HK-2 (cell line): ENCODE results near the gene FBXO4.
"Not testable (repeated sequence)": the region's sequence is repeated elsewhere in the genome, so short reads cannot be mapped to it uniquely, and the experiment has no call there.

Experiments used
- DNase-seq: peaks from one replicate; pipeline ENCODE4 v3.0.0-alpha.2; 2018; ENCODE audit not compliant: unreplicated experiment

FBXO4 gene

DNA sequence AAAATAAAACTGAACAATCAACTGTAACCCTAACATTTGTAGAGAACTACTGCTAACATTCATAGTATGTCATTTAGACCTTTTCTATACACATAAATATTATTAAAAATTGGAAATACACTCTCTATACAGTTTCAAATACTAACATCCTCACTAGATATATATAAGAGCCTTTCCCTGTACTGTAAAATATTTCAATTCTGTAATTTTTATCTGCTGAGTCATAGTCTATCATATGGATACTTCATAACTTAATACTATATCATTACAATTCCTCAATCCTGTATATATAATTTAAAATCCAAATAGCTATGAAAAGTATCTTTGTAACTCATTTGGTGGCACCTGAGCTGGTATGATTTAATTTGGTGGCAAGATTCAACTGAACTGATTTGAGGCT, 55.8 kb downstream of the FBXO4 start:
- no peak for DNase-seq

DNA sequence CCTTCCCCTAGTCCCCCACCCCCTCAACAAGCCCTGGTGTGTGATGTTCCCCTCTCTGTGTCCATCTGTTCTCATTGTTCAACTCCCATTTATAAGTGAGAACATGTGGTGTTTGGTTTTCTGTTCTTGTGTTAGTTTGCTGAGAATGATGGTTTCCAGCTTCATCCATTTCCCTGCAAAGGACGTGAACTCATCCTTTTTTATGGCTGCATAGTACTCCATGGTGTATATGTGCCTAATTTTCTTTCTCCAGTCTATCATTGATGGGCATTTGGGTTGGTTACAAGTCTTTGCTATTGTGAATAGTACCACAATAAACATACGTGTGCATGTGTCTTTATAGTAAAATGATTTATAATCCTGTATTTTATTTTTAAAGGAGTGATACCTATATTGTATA, 57.8 kb downstream of the FBXO4 start:
- not testable (repeated sequence) for DNase-seq

DNA sequence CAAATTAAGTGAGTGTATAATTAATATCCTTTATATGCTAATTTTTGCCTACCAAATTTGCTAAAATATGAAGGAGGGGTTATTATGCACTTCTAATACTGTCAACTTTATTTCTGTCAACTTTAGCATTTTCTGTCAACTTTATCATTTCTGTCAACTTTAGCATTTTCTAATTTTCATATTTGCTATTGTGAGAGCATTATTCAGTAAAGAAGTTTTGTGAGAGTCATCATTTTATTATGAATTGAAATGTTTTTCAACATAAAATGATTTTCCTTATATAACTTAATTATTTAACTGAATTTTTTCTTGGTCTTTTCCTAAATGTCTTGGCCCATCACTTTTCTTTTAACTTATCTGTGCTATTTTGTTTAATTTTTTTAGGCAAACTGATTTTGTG, 58.2 kb downstream of the FBXO4 start:
- DNase-seq: no peak

DNA sequence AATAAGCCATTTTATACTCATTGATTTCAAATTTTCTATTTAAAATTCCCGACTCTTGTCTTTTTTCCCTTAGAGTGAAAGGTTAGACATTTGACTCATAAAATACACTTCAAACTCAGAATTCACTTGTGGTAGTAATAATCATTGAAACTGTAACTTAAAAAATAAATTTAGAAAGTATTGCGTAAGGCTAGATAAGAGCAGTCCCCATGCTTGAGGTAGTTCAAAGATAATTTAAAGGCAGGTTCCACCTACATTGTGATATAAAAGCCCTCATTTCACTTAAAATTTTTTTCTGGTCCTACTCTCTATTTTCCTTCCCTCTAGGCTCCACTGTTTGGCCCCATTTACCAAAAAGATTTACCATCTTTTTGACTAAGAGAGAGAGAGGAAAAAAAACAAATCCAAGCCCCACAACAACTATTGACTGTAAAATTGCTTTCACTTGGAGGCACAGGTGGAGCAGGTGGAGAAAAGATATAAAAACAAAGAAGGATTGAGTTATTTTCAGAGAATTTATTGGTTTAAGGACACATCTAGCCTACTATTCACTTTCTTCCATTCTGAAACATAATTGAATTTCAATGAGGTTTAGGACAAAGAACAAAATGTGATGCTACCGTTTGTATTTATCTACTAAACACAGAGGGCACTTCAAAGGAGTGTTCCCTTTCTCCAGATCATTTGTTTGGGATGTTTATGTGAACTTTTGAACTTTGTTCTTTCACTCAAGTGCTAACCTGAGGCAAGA, 61.0 kb downstream of the FBXO4 start:
- no peak for DNase-seq
